ENCODE data around the gene SLC6A13. TPM values are rescaled to one million over a fixed set of nuclear protein-coding genes. Genes with fewer than 3 reads are reported as not detected.

Gene SLC6A13
- total RNA-seq, 1 donor from 2014 or later, result not detected

DNA sequence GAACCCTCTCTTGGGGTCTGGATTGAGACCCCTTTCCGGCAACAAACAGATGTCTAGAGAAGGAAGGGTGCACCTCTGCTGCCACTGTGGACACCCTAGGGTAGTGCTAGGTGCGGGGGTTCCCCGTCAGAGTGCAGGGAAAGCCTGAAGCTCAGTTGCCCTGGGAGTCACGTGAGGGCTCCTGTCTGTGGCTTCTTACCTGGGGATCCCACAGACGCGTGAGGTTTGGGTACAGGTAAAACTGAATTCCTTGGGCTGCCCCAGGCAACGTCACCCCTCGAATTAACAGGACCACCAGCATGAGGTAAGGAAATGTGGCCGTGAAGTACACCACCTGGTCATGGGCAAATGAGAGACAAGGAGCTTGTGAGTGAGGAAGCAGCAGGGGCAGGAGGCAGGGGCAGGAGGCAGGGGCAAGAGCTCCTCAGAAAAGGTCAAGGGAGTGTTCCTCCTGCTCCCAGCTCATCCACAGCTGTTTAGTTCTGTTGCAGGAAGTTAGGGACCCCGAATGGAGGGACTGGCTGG lies 27.7 kb downstream of the SLC6A13 start:
- Histone ChIP-seq H3K36me3 (ENCODE audit: control insufficient read depth, insufficient read depth, low read length) (no peaks in the 10 kb centered on the region), H3K4me3 (ENCODE audit: low read depth, low read length) (no peak overlapping the region), H3K27me3 (ENCODE audit: control insufficient read depth, insufficient read depth, low read length) (peaks cover 21% of the 10 kb centered on the region)
- TF ChIP-seq, protein P1, sequence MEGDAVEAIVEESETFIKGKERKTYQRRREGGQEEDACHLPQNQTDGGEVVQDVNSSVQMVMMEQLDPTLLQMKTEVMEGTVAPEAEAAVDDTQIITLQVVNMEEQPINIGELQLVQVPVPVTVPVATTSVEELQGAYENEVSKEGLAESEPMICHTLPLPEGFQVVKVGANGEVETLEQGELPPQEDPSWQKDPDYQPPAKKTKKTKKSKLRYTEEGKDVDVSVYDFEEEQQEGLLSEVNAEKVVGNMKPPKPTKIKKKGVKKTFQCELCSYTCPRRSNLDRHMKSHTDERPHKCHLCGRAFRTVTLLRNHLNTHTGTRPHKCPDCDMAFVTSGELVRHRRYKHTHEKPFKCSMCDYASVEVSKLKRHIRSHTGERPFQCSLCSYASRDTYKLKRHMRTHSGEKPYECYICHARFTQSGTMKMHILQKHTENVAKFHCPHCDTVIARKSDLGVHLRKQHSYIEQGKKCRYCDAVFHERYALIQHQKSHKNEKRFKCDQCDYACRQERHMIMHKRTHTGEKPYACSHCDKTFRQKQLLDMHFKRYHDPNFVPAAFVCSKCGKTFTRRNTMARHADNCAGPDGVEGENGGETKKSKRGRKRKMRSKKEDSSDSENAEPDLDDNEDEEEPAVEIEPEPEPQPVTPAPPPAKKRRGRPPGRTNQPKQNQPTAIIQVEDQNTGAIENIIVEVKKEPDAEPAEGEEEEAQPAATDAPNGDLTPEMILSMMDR (IDR thresholded peaks at IDR 0.05; ENCODE audit: insufficient read depth, low read length, poor library complexity, severe bottlenecking), result no peak
- no peak for DNase-seq (ENCODE audit: low read depth)

GRCh38 chr12:234019-234418 lies 28.6 kb downstream of the SLC6A13 start:
- DNase-seq (ENCODE audit: low read depth), result no peak
- TF ChIP-seq, protein P1 (IDR thresholded peaks at IDR 0.05; ENCODE audit: insufficient read depth, low read length, poor library complexity, severe bottlenecking), result no peak
- Histone ChIP-seq H3K4me3 (ENCODE audit: low read depth, low read length) (no peak overlapping the region), H3K36me3 (ENCODE audit: control insufficient read depth, insufficient read depth, low read length) (no peaks in the 10 kb centered on the region), H3K27me3 (ENCODE audit: control insufficient read depth, insufficient read depth, low read length) (peaks cover 23% of the 10 kb centered on the region)

- H3K4me3 ChIP-seq (ENCODE audit: low read depth, low read length), result no peak overlapping the region
- H3K27me3 ChIP-seq (ENCODE audit: control insufficient read depth, insufficient read depth, low read length), result peaks cover 25% of the 10 kb centered on the region
- DNase-seq (ENCODE audit: low read depth), result no peak
- no peaks in the 10 kb centered on the region for H3K36me3 ChIP-seq (ENCODE audit: control insufficient read depth, insufficient read depth, low read length)
- TF ChIP-seq, protein P1 (IDR thresholded peaks at IDR 0.05; ENCODE audit: insufficient read depth, low read length, poor library complexity, severe bottlenecking), result no peak
Measured at GRCh38 chr12:233615-233968, 29.0 kb downstream of the SLC6A13 start.

DNA sequence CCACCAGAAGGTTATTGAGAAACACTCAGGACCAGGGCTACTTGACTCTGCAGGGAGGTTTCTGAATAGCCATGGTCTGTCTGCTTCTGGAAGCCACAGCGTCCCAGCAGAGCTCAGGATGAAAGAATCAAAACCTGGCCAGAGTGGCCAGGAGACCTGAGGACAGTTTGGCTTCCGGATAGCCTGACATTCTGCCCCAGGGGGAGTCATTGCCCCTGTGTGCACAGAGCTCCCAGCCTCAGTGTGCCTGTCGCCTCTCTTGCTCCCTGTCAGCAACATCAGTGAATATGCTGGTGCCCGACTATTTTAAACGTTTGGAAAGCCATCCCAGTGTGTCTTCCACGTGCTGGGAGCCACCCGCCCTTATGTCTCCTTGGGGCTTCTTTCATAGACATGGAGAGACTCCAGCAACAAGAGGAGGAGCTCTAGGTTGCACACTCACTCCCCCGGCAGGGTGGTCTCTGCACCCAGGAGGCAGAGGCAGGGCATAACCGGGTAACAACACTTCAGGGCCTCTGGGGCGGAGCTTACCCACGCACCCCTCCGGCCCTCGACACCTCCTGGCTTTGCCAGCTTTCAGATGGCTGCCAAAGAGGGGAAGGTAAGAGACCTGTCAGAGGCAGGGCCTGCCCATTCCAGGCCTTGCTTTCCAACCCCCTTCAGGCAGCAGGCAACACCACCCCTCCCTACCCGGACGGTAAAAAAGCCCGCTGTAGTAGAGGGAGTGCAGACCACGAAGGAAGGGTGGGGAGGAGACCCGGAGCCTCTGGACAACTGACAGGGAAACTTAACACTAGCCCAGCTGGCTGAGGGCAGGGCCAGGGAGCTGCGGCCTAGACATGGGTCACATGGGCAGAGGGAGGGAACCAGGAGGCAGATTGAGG lies 29.7 kb downstream of the SLC6A13 start:
- Histone ChIP-seq H3K36me3 (ENCODE audit: control insufficient read depth, insufficient read depth, low read length) (no peaks in the 10 kb centered on the region), H3K27me3 (ENCODE audit: control insufficient read depth, insufficient read depth, low read length) (peaks cover 29% of the 10 kb centered on the region), H3K4me3 (ENCODE audit: low read depth, low read length) (no peak overlapping the region)
- no peak for DNase-seq (ENCODE audit: low read depth)
- TF ChIP-seq, protein P1 (IDR thresholded peaks at IDR 0.05; ENCODE audit: insufficient read depth, low read length, poor library complexity, severe bottlenecking), result no peak

DNA sequence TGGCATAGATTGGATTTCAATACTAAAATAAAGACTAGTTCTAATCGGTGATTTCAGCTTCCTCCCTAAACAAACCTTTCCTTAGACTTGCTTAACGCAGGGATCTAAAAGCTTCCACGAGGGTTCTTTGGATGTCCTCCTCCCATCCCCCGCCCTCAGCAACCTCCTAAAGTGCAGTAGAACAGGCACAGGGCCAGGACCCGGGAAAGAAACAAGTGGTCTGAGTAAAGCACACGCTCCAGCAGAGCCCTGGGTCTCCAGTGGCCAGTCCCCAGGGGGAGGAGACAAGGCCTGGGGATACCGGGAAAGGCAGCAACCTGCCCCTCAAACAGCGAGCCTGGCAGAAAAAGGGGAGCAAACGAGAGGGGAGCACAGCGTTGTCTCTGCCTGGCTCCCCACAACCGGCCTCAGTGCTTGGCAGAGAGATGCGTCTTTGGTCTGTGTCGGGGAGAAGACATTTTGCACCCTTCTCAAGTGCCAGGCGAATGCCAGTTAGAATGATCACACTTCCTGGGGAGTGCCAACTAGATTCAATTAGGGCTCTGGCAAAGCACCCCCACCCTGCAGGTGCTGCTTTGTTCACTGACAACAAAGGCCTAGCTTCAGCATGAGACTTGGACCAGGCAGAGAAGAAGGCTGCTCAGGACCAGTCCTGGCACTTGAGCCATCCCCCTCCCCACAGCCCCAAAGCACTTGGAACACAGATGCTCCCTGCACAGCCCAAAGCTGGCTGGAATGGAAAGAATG lies 31.5 kb downstream of the SLC6A13 start:
- Histone ChIP-seq H3K4me3 (ENCODE audit: low read depth, low read length) (no peak overlapping the region), H3K27me3 (ENCODE audit: control insufficient read depth, insufficient read depth, low read length) (peaks cover 29% of the 10 kb centered on the region), H3K36me3 (ENCODE audit: control insufficient read depth, insufficient read depth, low read length) (no peaks in the 10 kb centered on the region)
- TF ChIP-seq, protein P1 (IDR thresholded peaks at IDR 0.05; ENCODE audit: insufficient read depth, low read length, poor library complexity, severe bottlenecking), result no peak
- no peak for DNase-seq (ENCODE audit: low read depth)
